NCI-H1436 (cell line): Measurements from ENCODE around the gene CTBP1.

ENCODE experiments used
- DNase-seq: peaks from one replicate; lab custom pipeline; 2025; lab: John Stamatoyannopoulos, UW

The CTBP1 gene

GRCh38 chr4:1222938-1223690, 25.8 kb downstream of the CTBP1 start:
- no peak for DNase-seq

GRCh38 chr4:1222036-1222789, 26.7 kb downstream of the CTBP1 start:
- no peak for DNase-seq

GRCh38 chr4:1221155-1221870, 27.6 kb downstream of the CTBP1 start:
- DNase-seq = no peak

- no peak for DNase-seq
These were observed 28.4 kb downstream of the CTBP1 start for GRCh38 chr4:1220566-1220965.

DNA sequence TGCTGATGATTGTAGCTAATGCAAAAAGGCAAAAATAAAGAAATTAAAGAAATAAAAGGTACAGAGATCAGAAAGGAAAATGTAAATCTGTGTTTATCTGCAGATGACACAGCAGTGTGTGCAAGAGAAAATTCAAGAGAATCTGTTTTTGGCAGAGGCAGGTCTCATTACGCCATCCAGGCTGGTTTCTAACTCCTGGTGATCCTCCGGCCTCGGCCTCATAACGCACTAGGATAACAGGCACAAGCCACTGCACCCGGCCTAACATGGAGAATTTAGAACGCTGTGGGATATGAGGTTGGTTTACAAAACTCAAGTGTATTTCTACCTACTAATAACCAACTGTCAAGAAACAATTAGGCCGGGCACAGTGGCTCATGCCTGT, 29.4 kb downstream of the CTBP1 start:
- no peak for DNase-seq

- DNase-seq = no peak
These were observed 30.0 kb downstream of the CTBP1 start for GRCh38 chr4:1218634-1219565.

DNA sequence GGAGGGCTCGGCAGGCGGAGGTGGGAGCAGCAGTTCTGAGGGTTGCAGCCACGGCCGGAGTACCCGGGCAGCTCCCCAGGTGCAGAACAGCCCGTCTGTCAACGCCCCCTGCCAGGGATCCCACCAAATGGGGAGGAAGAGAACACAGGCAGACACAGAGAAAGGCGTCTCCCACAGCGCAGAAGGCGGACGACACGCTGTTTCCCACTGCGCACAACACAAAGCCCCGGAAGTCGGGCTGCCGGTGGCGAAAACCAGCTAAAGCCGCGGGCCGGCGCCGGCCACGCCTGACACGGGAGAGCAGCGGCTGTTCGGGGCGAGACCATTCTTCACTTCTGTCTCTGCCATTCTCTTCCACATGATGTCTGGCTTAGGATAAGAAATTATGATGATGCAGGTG, 31.6 kb downstream of the CTBP1 start:
- DNase-seq = no peak

- DNase-seq = no peak
These were observed 32.0 kb downstream of the CTBP1 start for GRCh38 chr4:1216869-1217294.

- no peak for DNase-seq
These were observed 32.8 kb downstream of the CTBP1 start for GRCh38 chr4:1216076-1216614.

GRCh38 chr4:1215141-1216075, 33.5 kb downstream of the CTBP1 start:
- no peak for DNase-seq

DNA sequence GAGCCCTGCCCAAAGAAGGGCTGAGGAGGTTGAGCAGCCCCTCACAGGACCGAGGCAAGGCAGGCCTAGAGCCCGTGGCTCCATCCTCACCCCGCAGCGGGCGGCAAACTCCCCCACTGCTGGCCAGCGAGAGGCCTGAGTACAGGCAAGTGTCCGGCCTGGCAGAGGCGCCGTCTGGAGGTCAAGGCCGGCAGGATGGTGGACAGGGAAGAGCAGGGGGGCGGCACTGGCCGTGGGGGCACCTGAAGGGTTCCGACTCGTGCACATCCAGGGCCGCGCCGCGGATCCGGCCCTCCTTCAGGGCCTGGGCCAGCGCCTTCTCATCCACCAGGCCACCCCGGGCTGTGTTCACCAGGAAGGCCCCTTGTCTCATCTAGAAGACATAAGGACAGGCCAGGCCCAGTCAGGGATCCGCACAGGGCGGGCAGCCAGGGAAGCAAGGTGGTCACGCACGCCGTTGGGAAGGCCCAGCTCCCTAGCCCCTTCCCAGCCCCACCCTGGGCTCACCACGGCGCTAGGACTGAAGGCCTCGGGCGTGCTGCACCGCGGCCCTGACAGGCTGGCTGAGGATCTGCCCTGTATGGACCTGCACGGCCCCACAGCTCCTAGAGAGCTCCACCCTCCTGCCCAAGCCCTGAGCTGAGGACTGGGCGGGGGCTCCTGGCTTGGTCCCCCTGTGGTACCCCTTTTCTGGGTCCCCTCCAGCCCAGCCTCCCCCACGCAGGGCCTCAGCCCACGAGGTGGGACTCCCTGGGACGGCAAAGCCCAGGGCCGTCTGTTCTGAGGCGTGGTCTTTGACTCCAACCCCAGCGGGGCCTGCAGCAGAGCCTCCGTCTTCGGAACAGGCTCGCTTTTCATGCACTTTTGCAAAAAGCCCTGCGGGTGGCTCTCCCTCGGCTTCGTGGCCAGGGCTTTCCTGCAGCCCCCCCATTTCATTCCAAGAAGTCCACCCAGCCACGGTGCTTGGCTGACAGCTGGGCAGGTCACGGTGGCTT, 34.5 kb downstream of the CTBP1 start:
- no peak for DNase-seq

DNA sequence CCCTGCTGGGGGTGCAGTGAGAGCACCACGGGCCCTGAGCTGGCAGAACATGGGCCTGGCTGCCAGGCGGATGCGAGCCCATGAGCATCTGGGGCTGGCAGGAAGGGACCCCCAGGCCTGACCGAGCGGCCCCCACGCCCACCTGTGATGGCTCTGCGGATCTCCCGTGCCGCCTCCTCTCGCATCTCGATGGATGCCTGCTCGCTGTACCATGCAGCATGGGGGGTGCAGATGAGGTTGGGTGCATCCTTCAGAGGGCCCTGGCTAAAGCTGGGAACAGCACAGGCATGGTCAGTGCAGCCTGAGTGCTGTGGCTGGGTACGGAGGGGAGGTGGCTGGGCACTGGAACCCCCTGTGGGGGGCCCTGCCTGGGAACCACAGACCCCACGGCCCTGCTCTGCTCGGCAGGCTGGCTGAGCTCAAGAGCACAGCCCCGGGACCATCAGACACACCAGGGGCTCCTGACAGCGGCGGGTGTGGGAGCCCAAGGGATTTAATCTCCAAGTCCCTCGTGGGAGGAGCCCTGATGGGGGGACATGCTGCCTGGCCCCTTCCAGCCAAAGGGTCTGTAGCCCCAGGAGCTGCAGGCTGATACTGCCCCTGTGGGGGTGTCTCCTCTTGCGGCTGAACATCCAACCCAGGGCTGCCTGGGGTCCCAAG, 35.5 kb downstream of the CTBP1 start:
- DNase-seq = no peak

GRCh38 chr4:1212546-1213335, 36.2 kb downstream of the CTBP1 start:
- DNase-seq = no peak

DNA sequence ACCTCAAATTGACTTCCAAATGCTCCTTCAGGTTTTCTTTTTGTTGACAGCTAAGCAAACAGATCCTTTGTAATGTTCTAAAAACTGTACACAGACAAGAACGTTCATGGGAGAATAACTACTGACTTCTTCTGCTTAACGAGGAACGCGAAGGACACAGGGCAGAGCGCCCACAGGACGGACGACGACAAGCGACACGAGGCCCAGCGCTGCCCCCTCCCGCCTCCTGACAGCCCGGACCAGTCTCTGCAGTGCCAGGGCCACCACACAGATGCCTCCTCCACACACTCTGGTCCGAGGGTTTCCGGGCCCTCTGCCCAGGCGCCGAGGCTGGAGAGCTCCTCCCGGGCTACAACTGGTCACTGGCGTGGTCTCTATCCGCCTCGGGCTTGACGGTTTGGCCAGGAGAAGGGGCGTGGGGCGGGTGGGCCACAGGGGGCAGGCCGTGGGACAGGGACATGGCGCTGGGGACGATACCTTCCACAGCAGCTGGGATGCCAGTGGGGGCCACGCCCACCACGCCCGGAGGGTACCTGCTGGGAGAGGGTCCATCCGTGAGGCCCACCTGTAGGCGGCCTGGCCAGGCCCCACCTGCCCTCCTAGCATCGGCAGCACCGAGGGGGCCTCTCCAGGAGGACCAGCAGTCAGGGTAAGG, 36.9 kb downstream of the CTBP1 start:
- no peak for DNase-seq

DNA sequence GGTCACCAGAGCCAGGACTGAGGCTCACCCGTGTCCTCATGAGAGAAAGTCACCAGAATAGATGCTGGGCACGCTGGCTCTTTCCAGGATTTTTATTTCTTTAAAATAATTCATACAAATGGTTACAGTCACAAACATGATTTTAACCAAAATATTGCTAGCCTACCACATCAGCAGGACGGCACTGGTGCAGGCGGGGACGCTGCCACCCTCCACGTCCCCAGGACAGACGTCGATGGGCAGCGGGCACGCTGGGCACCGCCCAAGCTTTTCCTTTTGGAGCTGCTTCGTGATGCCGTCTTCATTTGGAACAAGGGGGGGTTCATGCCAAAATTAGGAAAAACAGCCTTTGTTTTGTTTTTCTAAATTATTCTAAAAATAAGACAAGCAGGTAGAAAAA, 37.6 kb downstream of the CTBP1 start:
- no peak for DNase-seq

DNA sequence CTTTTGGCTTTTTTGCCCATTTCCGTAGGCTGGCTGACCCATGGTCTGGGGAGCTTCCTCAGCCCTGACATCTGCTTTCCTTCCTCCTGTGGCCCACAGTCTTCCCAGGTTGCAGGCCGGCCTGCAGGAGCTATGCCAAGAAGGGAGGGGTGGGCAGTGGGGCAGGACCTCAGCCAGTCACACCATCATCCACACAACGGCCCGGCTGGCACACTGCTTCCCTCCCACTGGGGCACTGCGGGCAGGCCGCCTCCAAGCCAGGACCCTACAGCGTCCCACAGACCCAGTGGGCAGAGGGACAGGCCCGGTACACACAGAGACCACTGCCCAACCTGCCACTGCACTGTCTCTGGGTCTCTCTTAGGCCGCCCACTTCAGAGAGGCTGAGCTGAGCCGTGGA, 38.0 kb downstream of the CTBP1 start:
- no peak for DNase-seq

- DNase-seq = no peak
These were observed 38.6 kb downstream of the CTBP1 start for GRCh38 chr4:1210241-1210841.
